A549 (cell line): Measurements from ENCODE around the gene FANCG.

Source experiments
- CHD2 ChIP-seq: fragments of 150-350 bp; IDR thresholded peaks from 2 replicates; pipeline ENCODE4 v1.6.1; 2014; ENCODE audit warnings: low read length; ENCODE audit not compliant: partially characterized antibody
- EP300 ChIP-seq, 2 experiments: fragments of >200 bp; sonication (Bioruptor Twin); formaldehyde crosslinking; IDR thresholded peaks; 2 replicates in 1 of 2; 3 replicates in 1 of 2; pipeline ENCODE4 v1.6.1; 2016 to 2017
- ESRRA ChIP-seq: fragments of 150-350 bp; IDR thresholded peaks from 2 replicates; pipeline ENCODE4 v1.6.1; 2014; ENCODE audit warnings: mild to moderate bottlenecking, low read length, borderline replicate concordance
- MAZ ChIP-seq: fragments of 150-350 bp; IDR thresholded peaks from 2 replicates; pipeline ENCODE4 v1.6.1; 2014; ENCODE audit warnings: antibody characterized with exemption, low read depth, low read length, borderline replicate concordance
- POLR2A ChIP-seq: IDR thresholded peaks from 2 replicates; pipeline ENCODE4 v1.6.1; 2012; ENCODE audit warnings: mild to moderate bottlenecking, low read length
- TF ChIP-seq, protein P1 (sequence below): fragments of >200 bp; sonication (Bioruptor Twin); formaldehyde crosslinking; IDR thresholded peaks from 3 replicates; pipeline ENCODE4 v1.5.1; 2016
- TF ChIP-seq, protein P2 (sequence below): IDR thresholded peaks from 2 replicates; pipeline ENCODE4 v1.6.1; 2012

DNA sequence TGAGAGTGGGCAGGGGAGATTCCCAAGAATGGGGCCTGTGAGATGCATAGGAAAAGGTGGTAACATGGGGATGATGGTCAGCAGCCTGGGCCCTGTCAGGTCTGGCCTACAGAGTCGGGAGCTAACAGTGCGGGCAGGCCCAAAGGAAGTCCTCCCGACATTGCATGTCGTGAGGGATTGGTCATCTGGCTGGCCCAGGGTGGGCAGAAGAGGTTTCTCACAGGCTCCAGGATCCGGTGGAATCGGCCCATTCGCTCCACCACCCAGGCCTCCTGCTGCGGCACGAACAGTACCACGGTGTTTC lies 22.7 kb upstream of the FANCG start:
- TF ChIP-seq EP300 (IDR thresholded peaks at IDR 0.05) (no peak), POLR2A (no peak), ESRRA (no peak), CHD2 (no peak), MAZ (no peak)
- TF ChIP-seq, protein P1, sequence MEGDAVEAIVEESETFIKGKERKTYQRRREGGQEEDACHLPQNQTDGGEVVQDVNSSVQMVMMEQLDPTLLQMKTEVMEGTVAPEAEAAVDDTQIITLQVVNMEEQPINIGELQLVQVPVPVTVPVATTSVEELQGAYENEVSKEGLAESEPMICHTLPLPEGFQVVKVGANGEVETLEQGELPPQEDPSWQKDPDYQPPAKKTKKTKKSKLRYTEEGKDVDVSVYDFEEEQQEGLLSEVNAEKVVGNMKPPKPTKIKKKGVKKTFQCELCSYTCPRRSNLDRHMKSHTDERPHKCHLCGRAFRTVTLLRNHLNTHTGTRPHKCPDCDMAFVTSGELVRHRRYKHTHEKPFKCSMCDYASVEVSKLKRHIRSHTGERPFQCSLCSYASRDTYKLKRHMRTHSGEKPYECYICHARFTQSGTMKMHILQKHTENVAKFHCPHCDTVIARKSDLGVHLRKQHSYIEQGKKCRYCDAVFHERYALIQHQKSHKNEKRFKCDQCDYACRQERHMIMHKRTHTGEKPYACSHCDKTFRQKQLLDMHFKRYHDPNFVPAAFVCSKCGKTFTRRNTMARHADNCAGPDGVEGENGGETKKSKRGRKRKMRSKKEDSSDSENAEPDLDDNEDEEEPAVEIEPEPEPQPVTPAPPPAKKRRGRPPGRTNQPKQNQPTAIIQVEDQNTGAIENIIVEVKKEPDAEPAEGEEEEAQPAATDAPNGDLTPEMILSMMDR: no peak
- TF ChIP-seq, protein P2, sequence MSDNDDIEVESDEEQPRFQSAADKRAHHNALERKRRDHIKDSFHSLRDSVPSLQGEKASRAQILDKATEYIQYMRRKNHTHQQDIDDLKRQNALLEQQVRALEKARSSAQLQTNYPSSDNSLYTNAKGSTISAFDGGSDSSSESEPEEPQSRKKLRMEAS: no peak
